ENCODE measurements around the gene LRRC37A. TPM values are rescaled to one million over a fixed set of nuclear protein-coding genes. Genes with fewer than 3 reads are reported as not detected.
"Not testable (repeated sequence)": the region's sequence is repeated elsewhere in the genome, so short reads cannot be mapped to it uniquely, and the experiment has no call there.

Gene LRRC37A
- total and polyA plus RNA-seq, 10 of the 15 experiments (the other 5 are each of a cell fraction or from before 2014, with no cell fraction given) = 0.18 to 4.0 (median 2.4) TPM

DNA sequence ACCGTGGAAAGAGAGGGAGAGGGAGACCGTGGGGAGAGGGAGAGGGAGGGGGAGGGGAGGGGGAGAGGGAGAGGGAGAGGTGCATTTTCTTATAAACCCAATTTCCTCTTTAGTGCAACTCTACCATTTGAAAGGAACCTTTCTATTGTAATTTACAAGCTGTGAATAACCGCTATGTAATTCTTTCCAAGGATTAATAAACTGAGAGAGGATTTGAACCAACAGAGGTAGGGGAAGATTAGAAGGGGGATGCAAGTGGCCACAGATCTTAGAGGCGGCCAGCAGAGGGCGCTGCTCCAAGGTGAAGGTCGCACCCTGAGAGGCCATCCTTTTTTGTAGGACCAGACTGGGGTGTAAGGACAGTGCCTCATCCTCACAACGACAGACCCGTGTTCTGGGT lies 41.2 kb upstream of the LRRC37A start:
- CTCF ChIA-PET = interaction anchor here (1.0 kb wide), 2 partner anchors 41 to 134 kb away, joined by 3 read pairs; no protein-coding TSS in a partner anchor
- SMC1A ChIA-PET (ENCODE audit: uncharacterized antibody, unreplicated experiment) = interaction anchor here (1.6 kb wide), 1 partner anchor 54 kb away, joined by 3 read pairs; no protein-coding TSS in a partner anchor
- H3K4me2 ChIP-seq (ENCODE audit: control insufficient read depth, insufficient read depth); H2AFZ ChIP-seq (ENCODE audit: control insufficient read depth, low read depth, low read length); POLR2A ChIA-PET; H3K4me1 ChIP-seq (ENCODE audit: control insufficient read depth, insufficient read depth, low read length); H3K9me3 ChIP-seq (replicated peaks; ENCODE audit: control insufficient read depth, insufficient read depth, low read length); intact Hi-C loops (cut with micrococcal nuclease; ENCODE audit: unreplicated experiment); RAD21 ChIA-PET (ENCODE audit: unreplicated experiment); H3K36me3 ChIP-seq (ENCODE audit: control insufficient read depth in 2 of 2, insufficient read depth in 2 of 2, low read length in 1 of 2); DNase-seq (ENCODE audit: low read depth, low spot score); H4K20me1 ChIP-seq (ENCODE audit: control insufficient read depth, insufficient read depth); BruUV-seq (replicated peaks); H3K9ac ChIP-seq (ENCODE audit: control insufficient read depth, insufficient read depth, low read length); H3K79me2 ChIP-seq (ENCODE audit: control insufficient read depth, insufficient read depth, low read length); H3K27me3 ChIP-seq (replicated peaks in 1 of 2; ENCODE audit: control insufficient read depth in 2 of 2, insufficient read depth in 2 of 2, low read length in 1 of 2); H3K27ac ChIP-seq (ENCODE audit: control insufficient read depth, insufficient read depth); H3K4me3 ChIP-seq: not testable (repeated sequence)
- in situ Hi-C loops (cut with MboI) = loop anchor here (10.0 to 25.0 kb wide), 2 partner anchors 581 to 666 kb away; no protein-coding TSS in a partner anchor
- peak; percentile 99 for ATAC-seq
- peak; percentile 97 for FAIRE-seq
- WGBS (ENCODE audit: insufficient coverage, insufficient replicate concordance, low lambda C conversion rate, missing lambda C conversion rate) = 0% methylated on average over 7 of the region's 8 CpGs
- TF ChIP-seq SMC3 (IDR thresholded peaks at IDR 0.05; ENCODE audit: borderline replicate concordance, low read length) (peak; percentile 51), RAD21 (IDR thresholded peaks at IDR 0.05; ENCODE audit: insufficient read depth, low read depth, low read length) (peak; percentile 56), YY1 (IDR thresholded peaks at IDR 0.05; ENCODE audit: low read depth, low read length) (peak; percentile 67; the same call in 1 of the 2 replicates)
- TF ChIP-seq, protein P1, sequence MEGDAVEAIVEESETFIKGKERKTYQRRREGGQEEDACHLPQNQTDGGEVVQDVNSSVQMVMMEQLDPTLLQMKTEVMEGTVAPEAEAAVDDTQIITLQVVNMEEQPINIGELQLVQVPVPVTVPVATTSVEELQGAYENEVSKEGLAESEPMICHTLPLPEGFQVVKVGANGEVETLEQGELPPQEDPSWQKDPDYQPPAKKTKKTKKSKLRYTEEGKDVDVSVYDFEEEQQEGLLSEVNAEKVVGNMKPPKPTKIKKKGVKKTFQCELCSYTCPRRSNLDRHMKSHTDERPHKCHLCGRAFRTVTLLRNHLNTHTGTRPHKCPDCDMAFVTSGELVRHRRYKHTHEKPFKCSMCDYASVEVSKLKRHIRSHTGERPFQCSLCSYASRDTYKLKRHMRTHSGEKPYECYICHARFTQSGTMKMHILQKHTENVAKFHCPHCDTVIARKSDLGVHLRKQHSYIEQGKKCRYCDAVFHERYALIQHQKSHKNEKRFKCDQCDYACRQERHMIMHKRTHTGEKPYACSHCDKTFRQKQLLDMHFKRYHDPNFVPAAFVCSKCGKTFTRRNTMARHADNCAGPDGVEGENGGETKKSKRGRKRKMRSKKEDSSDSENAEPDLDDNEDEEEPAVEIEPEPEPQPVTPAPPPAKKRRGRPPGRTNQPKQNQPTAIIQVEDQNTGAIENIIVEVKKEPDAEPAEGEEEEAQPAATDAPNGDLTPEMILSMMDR (IDR thresholded peaks at IDR 0.05 in 2 of 3, conservative IDR thresholded peaks at IDR 0.05 in 1 of 3; ENCODE audit: control insufficient read depth in 2 of 3, extremely low read depth in 1 of 3, insufficient read depth in 1 of 3, low read depth in 3 of 3, low read length in 3 of 3) = peak; percentile 57 to 84 (median 71)

DNA sequence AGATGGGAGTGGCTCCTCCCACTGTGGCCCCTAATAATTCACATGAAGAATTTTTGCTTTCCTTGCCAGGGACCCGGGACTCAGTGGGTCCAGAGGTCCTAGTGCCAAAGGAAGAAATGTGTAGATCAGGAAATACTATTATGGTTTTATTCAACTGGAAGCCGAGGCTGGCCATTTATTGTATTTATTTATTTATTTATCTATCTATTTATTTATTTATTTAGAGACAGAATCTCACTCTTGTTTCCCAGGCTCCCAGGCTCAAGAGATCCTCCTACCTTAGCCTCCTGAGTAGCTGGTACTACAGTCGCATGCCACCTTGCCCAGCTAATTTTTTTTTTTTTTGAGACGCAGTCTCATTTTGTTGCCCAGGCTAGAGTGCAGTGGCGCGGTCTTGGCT lies 40.7 kb upstream of the LRRC37A start:
- H3K4me3 ChIP-seq; H3K27me3 ChIP-seq (replicated peaks in 1 of 2; ENCODE audit: control insufficient read depth in 2 of 2, insufficient read depth in 2 of 2, low read length in 1 of 2); H3K36me3 ChIP-seq (ENCODE audit: control insufficient read depth in 2 of 2, insufficient read depth in 2 of 2, low read length in 1 of 2); H3K4me1 ChIP-seq (ENCODE audit: control insufficient read depth, insufficient read depth, low read length); H3K4me2 ChIP-seq (ENCODE audit: control insufficient read depth, insufficient read depth); H3K9me3 ChIP-seq (replicated peaks; ENCODE audit: control insufficient read depth, insufficient read depth, low read length); H3K79me2 ChIP-seq (ENCODE audit: control insufficient read depth, insufficient read depth, low read length); FAIRE-seq; ATAC-seq; POLR2A ChIA-PET; DNase-seq (ENCODE audit: low read depth, low spot score); RAD21 ChIA-PET (ENCODE audit: unreplicated experiment); H3K9ac ChIP-seq (ENCODE audit: control insufficient read depth, insufficient read depth, low read length); H2AFZ ChIP-seq (ENCODE audit: control insufficient read depth, low read depth, low read length); H4K20me1 ChIP-seq (ENCODE audit: control insufficient read depth, insufficient read depth); intact Hi-C loops (cut with micrococcal nuclease; ENCODE audit: unreplicated experiment); H3K27ac ChIP-seq (ENCODE audit: control insufficient read depth, insufficient read depth); BruUV-seq (replicated peaks): not testable (repeated sequence)
- SMC1A ChIA-PET (ENCODE audit: uncharacterized antibody, unreplicated experiment) = interaction anchor here (0.8 to 1.6 kb wide), 2 partner anchors 33 to 54 kb away, joined by 3 read pairs; no protein-coding TSS in a partner anchor
- CTCF ChIA-PET = interaction anchor here (0.6 to 1.3 kb wide), 5 partner anchors 10 to 253 kb away, joined by 3 to 5 read pairs (median 3); no protein-coding TSS in a partner anchor
- in situ Hi-C loops (cut with MboI) = loop anchor here (10.0 to 25.0 kb wide), 2 partner anchors 581 to 667 kb away; no protein-coding TSS in a partner anchor
- WGBS (ENCODE audit: insufficient coverage, insufficient replicate concordance, low lambda C conversion rate, missing lambda C conversion rate) = 72% methylated on average over 5 of the region's 6 CpGs

DNA sequence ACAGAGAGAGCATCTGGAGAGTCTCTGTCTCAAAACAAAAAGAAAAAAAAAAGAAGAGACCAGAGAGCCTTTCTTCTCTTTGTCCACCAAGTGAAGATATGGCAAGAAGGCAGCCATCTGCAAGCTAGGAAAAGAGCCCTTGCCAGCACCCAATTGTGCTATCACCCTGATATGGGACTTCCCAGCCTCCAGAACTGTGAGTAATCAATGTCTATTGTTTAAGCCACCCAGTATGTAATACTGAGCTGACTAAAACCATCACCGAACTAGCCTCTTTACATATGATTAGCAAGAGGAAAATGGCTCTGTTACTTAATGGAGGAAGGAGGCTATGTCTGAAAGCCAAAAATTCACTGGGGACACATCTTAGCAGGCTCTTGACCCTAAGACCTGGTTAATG lies 38.6 kb upstream of the LRRC37A start:
- SMC1A ChIA-PET (ENCODE audit: uncharacterized antibody, unreplicated experiment) = interaction anchor here (0.9 kb wide), 1 partner anchor 70 kb away, joined by 3 read pairs; no protein-coding TSS in a partner anchor
- FAIRE-seq; DNase-seq (ENCODE audit: low read depth, low spot score); H3K4me2 ChIP-seq (ENCODE audit: control insufficient read depth, insufficient read depth); H3K36me3 ChIP-seq (ENCODE audit: control insufficient read depth in 2 of 2, insufficient read depth in 2 of 2, low read length in 1 of 2); H4K20me1 ChIP-seq (ENCODE audit: control insufficient read depth, insufficient read depth); H3K27me3 ChIP-seq (replicated peaks in 1 of 2; ENCODE audit: control insufficient read depth in 2 of 2, insufficient read depth in 2 of 2, low read length in 1 of 2); H3K9me3 ChIP-seq (replicated peaks; ENCODE audit: control insufficient read depth, insufficient read depth, low read length); H3K4me1 ChIP-seq (ENCODE audit: control insufficient read depth, insufficient read depth, low read length); ATAC-seq; H3K9ac ChIP-seq (ENCODE audit: control insufficient read depth, insufficient read depth, low read length); intact Hi-C loops (cut with micrococcal nuclease; ENCODE audit: unreplicated experiment); H3K79me2 ChIP-seq (ENCODE audit: control insufficient read depth, insufficient read depth, low read length); H3K4me3 ChIP-seq; POLR2A ChIA-PET; H2AFZ ChIP-seq (ENCODE audit: control insufficient read depth, low read depth, low read length); H3K27ac ChIP-seq (ENCODE audit: control insufficient read depth, insufficient read depth); BruUV-seq (replicated peaks): not testable (repeated sequence)
- CTCF ChIA-PET = interaction anchor here (1.6 to 2.4 kb wide), 2 partner anchors 10 to 30 kb away, joined by 3 to 9 read pairs; no protein-coding TSS in a partner anchor
- WGBS (ENCODE audit: insufficient coverage, insufficient replicate concordance, low lambda C conversion rate, missing lambda C conversion rate) = 0% methylated on average over 1 of the region's 1 CpG
- RAD21 ChIA-PET (ENCODE audit: unreplicated experiment) = interaction anchor here (1.1 kb wide), 1 partner anchor 12 kb away, joined by 3 read pairs; no protein-coding TSS in a partner anchor
- in situ Hi-C loops (cut with MboI) = loop anchor here (10.0 to 25.0 kb wide), 2 partner anchors 578 to 669 kb away; no protein-coding TSS in a partner anchor

Data from GM12878 (cell line).